Mammary epithelial cell (primary cell): ENCODE data around the gene SCIN.
"Not testable (repeated sequence)": the region's sequence is repeated elsewhere in the genome, so short reads cannot be mapped to it uniquely, and the experiment has no call there.

Experiments
- CTCF ChIP-seq, 2 donors: IDR thresholded peaks in 1 of 2; conservative IDR thresholded peaks in 1 of 2; 2 replicates each; pipeline ENCODE4 v1.5.1; 2011 to 2012; ENCODE audit warnings: inconsistent platforms in 2 of 2, low read length in 2 of 2, mild to moderate bottlenecking in 2 of 2, control low read depth in 1 of 2, low read depth in 1 of 2; ENCODE audit not compliant: insufficient read depth in 1 of 2; ENCODE audit errors: extremely low read depth in 1 of 2
- EZH2 ChIP-seq: IDR thresholded peaks from 2 replicates; pipeline ENCODE4 v1.6.1; 2012; ENCODE audit warnings: low read length, inconsistent platforms, borderline replicate concordance

- TF ChIP-seq CTCF (conservative IDR thresholded peaks at IDR 0.05 in 1 of 2, IDR thresholded peaks at IDR 0.05 in 1 of 2; ENCODE audit: extremely low read depth in 1 of 2, insufficient read depth in 1 of 2, low read depth in 1 of 2, low read length in 2 of 2); EZH2: not testable (repeated sequence)
These were observed 42.9 kb upstream of the SCIN start for GRCh38 chr7:12527670-12528069.
